ENCODE results near the gene GET4.

DNA sequence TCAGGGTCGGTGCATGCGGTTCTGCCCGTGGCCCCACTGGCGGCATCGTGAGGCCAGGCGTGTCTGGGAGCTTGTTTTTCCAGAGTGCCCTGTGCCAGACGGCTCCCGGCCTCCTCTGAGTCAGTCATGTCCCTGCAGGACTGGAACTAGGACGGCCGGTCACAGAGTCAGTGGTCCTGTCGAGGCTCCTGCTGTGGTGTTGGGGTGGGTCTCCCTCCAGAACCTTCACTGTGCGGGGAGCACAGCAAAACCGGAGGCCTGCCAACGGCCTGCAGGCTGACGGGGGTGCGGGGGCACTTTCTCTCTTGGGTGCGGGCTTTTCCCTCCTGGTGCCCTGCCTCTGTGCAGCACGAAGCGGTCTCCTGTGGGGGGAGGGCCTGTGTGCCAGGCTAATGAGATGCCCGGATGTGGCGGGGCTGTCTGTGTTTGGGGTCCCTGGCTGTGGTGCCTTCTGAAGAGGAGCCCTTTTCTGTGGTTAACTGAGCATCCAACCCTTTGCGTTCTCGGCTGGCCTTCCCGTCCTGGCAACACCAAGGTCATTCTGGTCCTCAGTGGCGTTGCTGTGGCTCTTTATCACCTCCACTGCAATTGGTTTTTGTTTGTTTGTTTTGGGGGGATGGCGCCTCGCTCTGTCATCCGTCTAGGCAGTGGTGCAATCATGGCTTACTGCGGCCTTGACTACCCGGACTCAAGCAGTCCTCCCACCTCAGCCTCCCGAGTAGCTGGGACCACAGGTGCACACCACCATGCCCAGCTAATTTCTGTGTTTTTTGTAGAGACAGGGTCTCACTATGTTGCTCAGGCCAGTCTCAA lies 8.0 kb downstream of the GET4 start:
- no peak for TF ChIP-seq POLR2A (IDR thresholded peaks at IDR 0.05)
- TF ChIP-seq, protein P1, sequence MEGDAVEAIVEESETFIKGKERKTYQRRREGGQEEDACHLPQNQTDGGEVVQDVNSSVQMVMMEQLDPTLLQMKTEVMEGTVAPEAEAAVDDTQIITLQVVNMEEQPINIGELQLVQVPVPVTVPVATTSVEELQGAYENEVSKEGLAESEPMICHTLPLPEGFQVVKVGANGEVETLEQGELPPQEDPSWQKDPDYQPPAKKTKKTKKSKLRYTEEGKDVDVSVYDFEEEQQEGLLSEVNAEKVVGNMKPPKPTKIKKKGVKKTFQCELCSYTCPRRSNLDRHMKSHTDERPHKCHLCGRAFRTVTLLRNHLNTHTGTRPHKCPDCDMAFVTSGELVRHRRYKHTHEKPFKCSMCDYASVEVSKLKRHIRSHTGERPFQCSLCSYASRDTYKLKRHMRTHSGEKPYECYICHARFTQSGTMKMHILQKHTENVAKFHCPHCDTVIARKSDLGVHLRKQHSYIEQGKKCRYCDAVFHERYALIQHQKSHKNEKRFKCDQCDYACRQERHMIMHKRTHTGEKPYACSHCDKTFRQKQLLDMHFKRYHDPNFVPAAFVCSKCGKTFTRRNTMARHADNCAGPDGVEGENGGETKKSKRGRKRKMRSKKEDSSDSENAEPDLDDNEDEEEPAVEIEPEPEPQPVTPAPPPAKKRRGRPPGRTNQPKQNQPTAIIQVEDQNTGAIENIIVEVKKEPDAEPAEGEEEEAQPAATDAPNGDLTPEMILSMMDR (IDR thresholded peaks at IDR 0.05): no peak

Measured in gastroesophageal sphincter (tissue), 3 donors.